ENCODE data around the gene MTMR11.
A peak's percentile ranks its signal among the peaks of the same experiment; 100 is the strongest.

MTMR11 gene

DNA sequence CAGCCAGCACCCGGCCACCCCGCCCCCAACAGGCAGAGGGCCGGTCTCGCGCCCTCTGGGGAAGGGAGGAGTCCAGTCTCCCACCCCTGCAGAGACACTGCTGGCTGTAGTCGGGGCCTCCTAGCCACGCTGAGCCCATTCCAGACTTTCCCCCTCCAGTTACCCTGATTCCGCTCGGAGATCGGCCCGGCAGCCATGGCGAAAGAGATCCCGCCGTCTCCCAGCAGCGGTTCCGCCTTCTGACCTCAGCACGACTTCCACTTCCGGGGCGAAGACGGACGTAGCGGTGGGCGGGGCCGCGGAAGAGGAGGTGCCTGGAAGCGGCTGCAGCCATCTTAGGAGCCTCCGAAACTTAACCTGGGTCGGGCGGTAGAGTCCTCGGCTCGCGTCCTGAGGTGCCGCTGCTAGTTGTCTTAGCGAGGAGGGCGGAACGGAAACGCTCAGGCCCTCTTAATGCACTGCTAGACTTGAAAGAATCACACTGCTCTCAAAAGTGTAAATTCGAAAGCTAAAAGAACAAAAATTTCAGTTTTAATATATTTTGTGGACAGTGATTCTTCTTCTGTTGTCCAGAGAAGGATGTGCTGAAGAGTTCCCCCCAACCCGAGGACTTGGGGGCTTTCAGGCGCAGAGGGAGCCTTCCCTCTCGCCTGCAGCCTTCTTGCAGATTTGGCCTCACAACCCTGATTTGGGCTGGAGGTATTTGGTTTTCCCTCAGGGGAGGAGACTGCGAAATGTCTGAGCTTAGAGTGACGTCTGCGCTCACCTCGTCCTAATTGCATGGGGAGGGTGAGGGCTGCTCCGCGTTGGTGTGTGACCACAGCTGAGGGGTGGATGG lies 8.9 kb downstream of the MTMR11 start, which contains the start of gene SF3B4:
Gene SF3B4 (minus strand): TSS at position 241 of the 838 bp plus-strand sequence. CDS start 44 bp downstream, at position 197.
- peaks cover 21% of the 10 kb centered on the region for H3K36me3 ChIP-seq (ENCODE audit: control insufficient read depth, insufficient read depth, low read length)
- TF ChIP-seq, protein P1, sequence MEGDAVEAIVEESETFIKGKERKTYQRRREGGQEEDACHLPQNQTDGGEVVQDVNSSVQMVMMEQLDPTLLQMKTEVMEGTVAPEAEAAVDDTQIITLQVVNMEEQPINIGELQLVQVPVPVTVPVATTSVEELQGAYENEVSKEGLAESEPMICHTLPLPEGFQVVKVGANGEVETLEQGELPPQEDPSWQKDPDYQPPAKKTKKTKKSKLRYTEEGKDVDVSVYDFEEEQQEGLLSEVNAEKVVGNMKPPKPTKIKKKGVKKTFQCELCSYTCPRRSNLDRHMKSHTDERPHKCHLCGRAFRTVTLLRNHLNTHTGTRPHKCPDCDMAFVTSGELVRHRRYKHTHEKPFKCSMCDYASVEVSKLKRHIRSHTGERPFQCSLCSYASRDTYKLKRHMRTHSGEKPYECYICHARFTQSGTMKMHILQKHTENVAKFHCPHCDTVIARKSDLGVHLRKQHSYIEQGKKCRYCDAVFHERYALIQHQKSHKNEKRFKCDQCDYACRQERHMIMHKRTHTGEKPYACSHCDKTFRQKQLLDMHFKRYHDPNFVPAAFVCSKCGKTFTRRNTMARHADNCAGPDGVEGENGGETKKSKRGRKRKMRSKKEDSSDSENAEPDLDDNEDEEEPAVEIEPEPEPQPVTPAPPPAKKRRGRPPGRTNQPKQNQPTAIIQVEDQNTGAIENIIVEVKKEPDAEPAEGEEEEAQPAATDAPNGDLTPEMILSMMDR (IDR thresholded peaks at IDR 0.05; ENCODE audit: insufficient read depth, low read length, poor library complexity, severe bottlenecking): no peak
- no peaks in the 10 kb centered on the region for H3K27me3 ChIP-seq (replicated peaks; ENCODE audit: control insufficient read depth, insufficient read depth, low read length)
- H3K4me3 ChIP-seq (replicated peaks; ENCODE audit: low read depth, low read length): peak within 1 kb of the TSS; percentile 95
- peak; percentile 95 for DNase-seq (ENCODE audit: extremely low read depth, insufficient read length)

DNA sequence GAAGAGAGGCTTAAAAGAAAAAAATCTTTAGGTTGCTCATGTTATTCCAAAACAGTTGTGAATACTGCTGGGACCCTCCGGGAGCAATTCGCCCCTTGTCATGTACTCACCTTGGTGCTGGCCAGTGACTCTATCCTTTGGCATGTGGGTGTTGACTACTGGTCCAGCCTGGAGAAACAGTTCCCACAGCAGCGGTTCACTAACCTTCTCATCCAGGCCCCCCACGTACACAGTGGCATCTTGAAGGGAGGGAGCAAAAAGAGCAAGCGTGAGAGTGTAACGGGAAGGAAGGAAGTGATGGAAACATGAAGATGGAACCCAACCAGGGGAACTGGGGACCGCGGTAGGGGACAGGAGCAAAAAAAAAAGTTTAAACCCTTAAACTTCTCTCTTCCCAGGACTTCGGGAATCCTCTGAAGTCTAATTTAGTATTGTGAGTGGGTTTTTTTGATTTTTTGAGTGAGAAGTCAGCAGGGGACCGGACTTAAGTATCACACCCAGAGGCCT lies 9.6 kb downstream of the MTMR11 start:
- H3K36me3 ChIP-seq (ENCODE audit: control insufficient read depth, insufficient read depth, low read length): peaks cover 21% of the 10 kb centered on the region
- DNase-seq (ENCODE audit: extremely low read depth, insufficient read length): no peak
- H3K27me3 ChIP-seq (replicated peaks; ENCODE audit: control insufficient read depth, insufficient read depth, low read length): no peaks in the 10 kb centered on the region
- H3K4me3 ChIP-seq (replicated peaks; ENCODE audit: low read depth, low read length): peak overlapping the region; percentile 95
- TF ChIP-seq, protein P1 (IDR thresholded peaks at IDR 0.05; ENCODE audit: insufficient read depth, low read length, poor library complexity, severe bottlenecking): no peak

DNA sequence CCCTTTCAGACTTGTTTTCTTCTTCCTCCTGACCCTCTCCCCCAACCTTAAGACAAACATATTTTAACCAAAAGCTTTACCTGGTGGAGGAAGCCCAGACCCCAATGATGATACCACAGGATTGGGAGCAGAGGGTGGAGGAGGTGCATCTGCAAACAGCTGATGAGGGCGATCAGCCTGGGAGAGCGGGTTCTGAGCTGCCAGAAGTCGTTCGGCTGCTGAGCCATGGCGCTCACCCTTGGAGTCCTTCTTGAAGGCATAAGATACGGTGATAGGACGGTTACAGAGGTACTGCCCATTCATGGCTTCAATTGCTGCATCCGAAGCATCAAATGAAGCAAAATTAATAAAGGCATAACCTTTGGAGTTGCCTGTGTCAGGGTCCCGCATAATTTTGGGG lies 10.4 kb downstream of the MTMR11 start:
- H3K27me3 ChIP-seq (replicated peaks; ENCODE audit: control insufficient read depth, insufficient read depth, low read length): no peaks in the 10 kb centered on the region
- H3K4me3 ChIP-seq (replicated peaks; ENCODE audit: low read depth, low read length): peak overlapping the region; percentile 95
- DNase-seq (ENCODE audit: extremely low read depth, insufficient read length): no peak
- TF ChIP-seq, protein P1 (IDR thresholded peaks at IDR 0.05; ENCODE audit: insufficient read depth, low read length, poor library complexity, severe bottlenecking): no peak
- peaks cover 21% of the 10 kb centered on the region for H3K36me3 ChIP-seq (ENCODE audit: control insufficient read depth, insufficient read depth, low read length)

DNA sequence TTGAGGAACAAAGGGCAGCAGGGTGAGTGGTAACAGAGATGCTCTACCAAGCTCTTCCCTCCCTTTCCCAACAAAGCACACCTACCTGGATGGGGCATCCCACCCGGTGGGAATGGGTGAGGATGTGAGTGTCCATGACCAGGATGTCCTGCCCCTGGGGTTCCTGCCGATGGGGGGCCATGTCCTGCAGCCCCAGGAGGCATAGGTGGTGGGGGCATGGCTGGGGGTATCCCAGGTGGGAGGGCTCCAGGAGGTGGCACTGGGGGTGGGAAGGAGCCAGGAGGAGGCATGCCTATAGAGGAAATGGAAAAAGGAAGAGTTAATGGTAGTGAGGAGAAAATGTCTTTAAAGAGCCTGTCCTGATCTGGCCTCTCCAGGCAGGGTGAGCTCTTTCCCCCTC lies 10.9 kb downstream of the MTMR11 start:
- Histone ChIP-seq H3K27me3 (replicated peaks; ENCODE audit: control insufficient read depth, insufficient read depth, low read length) (no peaks in the 10 kb centered on the region), H3K36me3 (ENCODE audit: control insufficient read depth, insufficient read depth, low read length) (peaks cover 21% of the 10 kb centered on the region), H3K4me3 (replicated peaks; ENCODE audit: low read depth, low read length) (no peak overlapping the region)
- TF ChIP-seq, protein P1 (IDR thresholded peaks at IDR 0.05; ENCODE audit: insufficient read depth, low read length, poor library complexity, severe bottlenecking): no peak
- no peak for DNase-seq (ENCODE audit: extremely low read depth, insufficient read length)

DNA sequence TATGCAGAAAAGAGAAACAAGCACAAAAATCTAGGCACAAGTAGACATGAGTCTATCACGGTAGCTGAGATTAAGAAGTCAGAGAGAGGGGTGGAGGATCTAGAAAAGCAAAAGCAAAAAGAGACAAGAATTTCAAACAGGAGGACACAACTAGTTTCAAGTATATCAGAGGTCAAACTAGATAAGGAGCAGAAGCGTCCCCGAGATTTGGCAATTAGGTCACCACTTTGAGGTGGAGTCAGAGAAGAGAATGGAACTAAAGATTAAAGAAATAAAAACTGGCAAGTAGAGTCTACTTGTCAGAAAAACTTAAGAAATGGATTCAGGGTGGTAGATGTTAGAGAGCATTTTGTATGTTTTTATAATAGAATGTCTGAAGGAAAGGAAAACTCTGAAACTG lies 11.3 kb downstream of the MTMR11 start:
- peaks cover 21% of the 10 kb centered on the region for H3K36me3 ChIP-seq (ENCODE audit: control insufficient read depth, insufficient read depth, low read length)
- no peak overlapping the region for H3K4me3 ChIP-seq (replicated peaks; ENCODE audit: low read depth, low read length)
- no peaks in the 10 kb centered on the region for H3K27me3 ChIP-seq (replicated peaks; ENCODE audit: control insufficient read depth, insufficient read depth, low read length)
- no peak for DNase-seq (ENCODE audit: extremely low read depth, insufficient read length)
- TF ChIP-seq, protein P1 (IDR thresholded peaks at IDR 0.05; ENCODE audit: insufficient read depth, low read length, poor library complexity, severe bottlenecking): no peak
